HepG2 (cell line): Measurements from ENCODE around the gene UGT2B11.

Experiments used
- CSRNP2 ChIP-seq: sonication (generic); formaldehyde crosslinking; conservative IDR thresholded peaks from 2 replicates; pipeline ENCODE4 v1.8.0; 2022; ENCODE audit warnings: low read depth, missing genetic modification reagents
- ZNF660 ChIP-seq: sonication (generic); formaldehyde crosslinking; IDR thresholded peaks from 2 replicates; pipeline ENCODE4 v1.5.1; 2020; ENCODE audit warnings: mild to moderate bottlenecking, low read depth, missing genetic modification reagents, borderline replicate concordance

- no peak for TF ChIP-seq CSRNP2
- no peak for TF ChIP-seq ZNF660
Observed at GRCh38 chr4:69154021-69154420, 60.5 kb downstream of the UGT2B11 start.
